ENCODE results near the gene MAST3. TPM values are rescaled to one million over a fixed set of nuclear protein-coding genes. Genes with fewer than 3 reads are reported as not detected.

The MAST3 gene
- polyA plus RNA-seq, 1 of the 3 experiments (the other 2 are of a cell fraction), result 4.5 TPM

- Histone ChIP-seq H3K4me1 (ENCODE audit: control insufficient read depth in 1 of 2, insufficient read depth in 2 of 2, low read depth in 1 of 2, low read length in 1 of 2) (peaks cover 4 to 16% of the 10 kb centered on the region in 2 experiments; a peak in 2 of 4 replicates), H3K4me3 (ENCODE audit: low read depth in 2 of 2, low read length in 1 of 2) (no peak overlapping the region), H4K20me1 (ENCODE audit: insufficient read depth) (no peaks in the 10 kb centered on the region), H3K79me2 (ENCODE audit: insufficient read depth) (no peaks in the 10 kb centered on the region), H3K4me2 (no peak overlapping the region), H3K9me2 (no peaks in the 10 kb centered on the region), H3K27ac (ENCODE audit: low read depth in 2 of 2, low read length in 1 of 2) (no peak overlapping the region), H3K9me3 (no peaks in the 10 kb centered on the region), H3K36me3 (replicated peaks in 1 of 2; ENCODE audit: control insufficient read depth in 1 of 2, insufficient read depth in 2 of 2, low read length in 1 of 2) (no peaks in the 10 kb centered on the region), H3F3A (replicated peaks; ENCODE audit: insufficient read depth) (peaks cover 10% of the 10 kb centered on the region), H3K9ac (no peak overlapping the region), H3K27me3 (ENCODE audit: insufficient read depth) (no peaks in the 10 kb centered on the region), H2AFZ (ENCODE audit: low read depth) (no peak overlapping the region)
- WGBS (ENCODE audit: low lambda C conversion rate), result 96% methylated on average over 7 of the region's 8 CpGs
- POLR2A ChIA-PET, result no interaction called here
- no peak for DNase-seq
- TF ChIP-seq MAX (IDR thresholded peaks at IDR 0.05; ENCODE audit: low read depth), result no peak
- TF ChIP-seq YY1 (IDR thresholded peaks at IDR 0.05; ENCODE audit: low read depth), result no peak
- TF ChIP-seq IRF3 (IDR thresholded peaks at IDR 0.05; ENCODE audit: low read depth, low read length), result no peak
- TF ChIP-seq ELF1 (IDR thresholded peaks at IDR 0.05), result no peak
- TF ChIP-seq RCOR1 (IDR thresholded peaks at IDR 0.05; ENCODE audit: low read length), result no peak
- no peak for TF ChIP-seq REST (IDR thresholded peaks at IDR 0.05; ENCODE audit: low read depth, low read length)
- no peak for TF ChIP-seq EZH2phosphoT487 (IDR thresholded peaks at IDR 0.05; ENCODE audit: borderline replicate concordance, low read depth)
- no peak for TF ChIP-seq NFIC (IDR thresholded peaks at IDR 0.05; ENCODE audit: borderline replicate concordance)
- CTCF ChIA-PET, result interaction anchor here (0.9 to 1.3 kb wide), 2 partner anchors 9 to 11 kb away, joined by 3 read pairs; no protein-coding TSS in a partner anchor
These were observed 2.0 kb downstream of the MAST3 start for GRCh38 chr19:18099623-18099995.

- Histone ChIP-seq H3K4me1 (ENCODE audit: control insufficient read depth in 1 of 2, insufficient read depth in 2 of 2, low read depth in 1 of 2, low read length in 1 of 2) (peaks cover 4 to 18% of the 10 kb centered on the region in 2 experiments; a peak in 2 of 4 replicates), H2AFZ (ENCODE audit: low read depth) (no peak overlapping the region), H3K9me3 (no peaks in the 10 kb centered on the region), H3K79me2 (ENCODE audit: insufficient read depth) (no peaks in the 10 kb centered on the region), H3K9me2 (no peaks in the 10 kb centered on the region), H3K27ac (ENCODE audit: low read depth in 2 of 2, low read length in 1 of 2) (no peak overlapping the region), H3K27me3 (ENCODE audit: insufficient read depth) (no peaks in the 10 kb centered on the region), H4K20me1 (ENCODE audit: insufficient read depth) (no peaks in the 10 kb centered on the region), H3K4me3 (ENCODE audit: low read depth in 2 of 2, low read length in 1 of 2) (no peak overlapping the region), H3K4me2 (no peak overlapping the region), H3F3A (replicated peaks; ENCODE audit: insufficient read depth) (peaks cover 10% of the 10 kb centered on the region), H3K9ac (no peak overlapping the region), H3K36me3 (replicated peaks in 1 of 2; ENCODE audit: control insufficient read depth in 1 of 2, insufficient read depth in 2 of 2, low read length in 1 of 2) (no peaks in the 10 kb centered on the region)
- CTCF ChIA-PET, result interaction anchor here (1.2 to 1.3 kb wide), 2 partner anchors 10 to 93 kb away, joined by 3 to 5 read pairs; no protein-coding TSS in a partner anchor
- DNase-seq, result no peak
- 87% methylated on average over 17 of the region's 18 CpGs for WGBS (ENCODE audit: low lambda C conversion rate)
- POLR2A ChIA-PET, result interaction anchor here (0.6 kb wide), 1 partner anchor 9 kb away, joined by 5 read pairs; no protein-coding TSS in a partner anchor
- TF ChIP-seq RCOR1 (IDR thresholded peaks at IDR 0.05; ENCODE audit: low read length), result no peak
- no peak for TF ChIP-seq NRF1 (IDR thresholded peaks at IDR 0.05; ENCODE audit: low read depth, low read length)
- TF ChIP-seq SMC3 (IDR thresholded peaks at IDR 0.05; ENCODE audit: low read depth, low read length), result no peak
- TF ChIP-seq IRF3 (IDR thresholded peaks at IDR 0.05; ENCODE audit: low read depth, low read length), result no peak
- TF ChIP-seq CTCF (IDR thresholded peaks at IDR 0.05), result no peak
- TF ChIP-seq REST (IDR thresholded peaks at IDR 0.05; ENCODE audit: low read depth, low read length), result no peak
- TF ChIP-seq MXI1 (IDR thresholded peaks at IDR 0.05; ENCODE audit: low read depth, low read length), result no peak
- no peak for TF ChIP-seq EZH2phosphoT487 (IDR thresholded peaks at IDR 0.05; ENCODE audit: borderline replicate concordance, low read depth)
- TF ChIP-seq MEF2A (IDR thresholded peaks at IDR 0.05; ENCODE audit: borderline replicate concordance, low read depth), result no peak
- no peak for TF ChIP-seq ELF1 (IDR thresholded peaks at IDR 0.05)
- TF ChIP-seq TAF1 (IDR thresholded peaks at IDR 0.05; ENCODE audit: borderline replicate concordance, low read depth, low read length), result no peak
These were observed 3.1 kb downstream of the MAST3 start for GRCh38 chr19:18100710-18101109.
